Lung (tissue), 12 donors: ENCODE results near the gene HOXA6. TPM values are rescaled to one million over a fixed set of nuclear protein-coding genes. Genes with fewer than 3 reads are reported as not detected.

Experiments
- ATAC-seq: fragments of 200-7000 bp; cut with Tn5 transposase; one replicate; pipeline ENCODE4 v1.9.1; 2020; ENCODE audit warnings: moderate number of reproducible peaks; ENCODE audit not compliant: insufficient read depth, low FRiP score
- DNase-seq, 3 donors: peaks; one replicate each; pipeline ENCODE4 v3.0.0-alpha.2; 2013 to 2017
- H3K27ac ChIP-seq, 2 donors: one replicate each; pipeline ENCODE4 v1.5.1; 2013; ENCODE audit warnings: mild to moderate bottlenecking in 2 of 2, moderate library complexity in 2 of 2, control low read depth in 1 of 2, inconsistent platforms in 1 of 2, low read depth in 1 of 2, low read length in 1 of 2
- H3K27me3 ChIP-seq, 3 donors: one replicate each; pipeline ENCODE4 v1.5.1; 2013; ENCODE audit warnings: low read length in 2 of 3; ENCODE audit not compliant: control insufficient read depth in 3 of 3, insufficient read depth in 3 of 3
- H3K36me3 ChIP-seq, 4 donors: one replicate each; pipeline ENCODE4 v1.5.1; 2013; ENCODE audit warnings: low read length in 4 of 4, mild to moderate bottlenecking in 1 of 4, moderate library complexity in 1 of 4; ENCODE audit not compliant: control insufficient read depth in 4 of 4, insufficient read depth in 4 of 4
- H3K4me1 ChIP-seq, 5 donors: one replicate each; pipeline ENCODE4 v1.5.1; 2013; ENCODE audit warnings: low read length in 5 of 5, mild to moderate bottlenecking in 2 of 5, moderate library complexity in 1 of 5; ENCODE audit not compliant: control insufficient read depth in 5 of 5, insufficient read depth in 5 of 5
- H3K4me3 ChIP-seq: one replicate; pipeline ENCODE4 v1.5.1; 2013; ENCODE audit warnings: mild to moderate bottlenecking, control low read depth, moderate library complexity
- H3K9ac ChIP-seq, 2 donors: one replicate each; pipeline ENCODE4 v1.5.1; 2013; ENCODE audit warnings: low read length in 2 of 2, control low read depth in 1 of 2; ENCODE audit not compliant: insufficient read depth in 1 of 2
- H3K9me3 ChIP-seq, 4 donors: one replicate each; pipeline ENCODE4 v1.5.1; 2013; ENCODE audit warnings: low read length in 3 of 4, mild to moderate bottlenecking in 1 of 4, moderate library complexity in 1 of 4; ENCODE audit not compliant: control insufficient read depth in 4 of 4, insufficient read depth in 3 of 4
- CTCF ChIP-seq: IDR thresholded peaks from 2 replicates; pipeline ENCODE4 v1.5.1; 2012; ENCODE audit warnings: mild to moderate bottlenecking; ENCODE audit errors: control extremely low read depth, extremely low read depth
- WGBS, 2 donors: extraction: QIAGEN DNeasy Blood & Tissue Kit; methylation state at CpG; one replicate each; pipeline ENCODE4 v1.1.7; 2013; 5-methylcytosine and 5-hydroxymethylcytosine counted together
- polyA plus RNA-seq, 2 donors: library from polyadenylated mRNA; stranded (reverse); fragments of 200-250 nt; gene quantifications; one replicate each; pipeline ENCODE4 v1.2.1, GENCODE V29; 2013
- total RNA-seq, 2 donors: library from RNA; depleted of rRNA in 1 of 2; stranded (reverse); fragments of >200 nt in 1 of 2; gene quantifications; one replicate each; pipeline ENCODE4 v1.2.1, GENCODE V29; 2014 to 2021
- donor health status: control.
- donor health status: control.
- donor health status: Bipolar disorder and iron deficiency.
- donor health status: healthy.
- donor health status: DM: yes; HTN: yes; CAD: no.

HOXA6 gene
- total and polyA plus RNA-seq, 4 donors: 0.49 to 7.7 (median 2.8) TPM

GRCh38 chr7:27106181-27106900 is 41.2 kb downstream of the HOXA6 start:
- Histone ChIP-seq H3K36me3 (peaks cover 0 to 21% (median 8%) of the 10 kb centered on the region in 4 donors), H3K4me1 (peaks cover 0 to 68% (median 18%) of the 10 kb centered on the region in 5 donors), H3K9me3 (peaks cover 0 to 2% (median 0%) of the 10 kb centered on the region in 4 donors), H3K4me3 (peak overlapping the region; percentile 27), H3K27me3 (peaks cover 0 to 67% (median 3%) of the 10 kb centered on the region in 3 donors), H3K27ac (peak overlapping the region in 1 of 2 donors; percentile 93), H3K9ac (peak overlapping the region; percentile 76 to 98)
- 38 to 60% methylated on average over 44 of the region's 44 CpGs for WGBS, 2 donors
- DNase-seq: peak; percentile 65 to 68 (median 66)
- no peak for TF ChIP-seq CTCF
- no peak for ATAC-seq

- Histone ChIP-seq H3K4me1 (peaks cover 0 to 67% (median 14%) of the 10 kb centered on the region in 5 donors), H3K9me3 (peaks cover 0 to 2% (median 0%) of the 10 kb centered on the region in 4 donors), H3K4me3 (no peak overlapping the region), H3K36me3 (peaks cover 0 to 24% (median 11%) of the 10 kb centered on the region in 4 donors), H3K9ac (peak overlapping the region; percentile 76 to 98), H3K27ac (peak overlapping the region in 1 of 2 donors; percentile 50), H3K27me3 (peaks cover 0 to 64% (median 6%) of the 10 kb centered on the region in 3 donors)
- ATAC-seq (no peak), DNase-seq (peak; percentile 34 to 80 (median 60))
- WGBS, 2 donors: 69 to 79% methylated on average over 13 of the region's 13 CpGs
- TF ChIP-seq CTCF: no peak
These were observed 42.1 kb downstream of the HOXA6 start for GRCh38 chr7:27105301-27106031.

- ATAC-seq: no peak
- H3K27ac ChIP-seq: peak overlapping the region in 1 of 2 donors; percentile 73
- peaks cover 0 to 2% (median 0%) of the 10 kb centered on the region in 4 donors for H3K9me3 ChIP-seq
- peaks cover 0 to 68% (median 9%) of the 10 kb centered on the region in 5 donors for H3K4me1 ChIP-seq
- H3K9ac ChIP-seq: peak overlapping the region in 1 of 2 donors; percentile 98
- H3K27me3 ChIP-seq: peaks cover 0 to 60% (median 7%) of the 10 kb centered on the region in 3 donors
- TF ChIP-seq CTCF: no peak
- no peak overlapping the region for H3K4me3 ChIP-seq
- 47 to 70% methylated on average over 13 of the region's 13 CpGs for WGBS, 2 donors
- H3K36me3 ChIP-seq: peaks cover 0 to 19% (median 8%) of the 10 kb centered on the region in 4 donors
- DNase-seq: peak; percentile 77 to 95 (median 94)
These were observed 43.1 kb downstream of the HOXA6 start for GRCh38 chr7:27104341-27105058.
